Natural killer cell (primary cell): ENCODE results near the gene SGMS2. TPM values are rescaled to one million over a fixed set of nuclear protein-coding genes. Genes with fewer than 3 reads are reported as not detected.

ENCODE experiments used
- ATAC-seq, 3 donors: fragments of 150-1000 bp in 2 of 3; fragments of 200-7000 bp in 1 of 3; cut with Tn5 transposase; 1 replicate in 1 of 3; 2 replicates in 2 of 3; pipeline ENCODE4 v1.10.0; 2021; ENCODE audit warnings: mild to moderate bottlenecking in 2 of 3, moderate library complexity in 2 of 3
- DNase-seq, 2 donors: peaks; one replicate each; pipeline versions ENCODE4 v3.0.0 to v3.0.0-alpha.2; 2013 to 2021; ENCODE audit warnings: mixed read lengths in 1 of 2
- H3K27ac ChIP-seq: one replicate; pipeline ENCODE4 v1.5.1; 2013; ENCODE audit warnings: mild to moderate bottlenecking, low read length
- H3K27me3 ChIP-seq: one replicate; pipeline ENCODE4 v1.6.1; 2013; ENCODE audit warnings: low read length; ENCODE audit not compliant: control insufficient read depth, insufficient read depth
- H3K36me3 ChIP-seq: one replicate; pipeline ENCODE4 v1.6.1; 2013; ENCODE audit warnings: low read length; ENCODE audit not compliant: control insufficient read depth, insufficient read depth
- H3K4me1 ChIP-seq: one replicate; pipeline ENCODE4 v1.6.1; 2013; ENCODE audit warnings: low read length; ENCODE audit not compliant: control insufficient read depth, insufficient read depth
- H3K4me3 ChIP-seq: one replicate; pipeline ENCODE4 v1.5.1; 2013; ENCODE audit warnings: low read length
- H3K9me3 ChIP-seq: one replicate; pipeline ENCODE4 v1.6.1; 2013; ENCODE audit warnings: low read length; ENCODE audit not compliant: control insufficient read depth, insufficient read depth
- H3K27ac Mint-ChIP-seq, 2 donors: one replicate each; pipeline ENCODE4 v1.8.0; 2022; ENCODE audit warnings: mild to moderate bottlenecking in 2 of 2, mixed read lengths in 2 of 2, moderate library complexity in 1 of 2
- H3K27me3 Mint-ChIP-seq, 2 donors: one replicate each; pipeline ENCODE4 v1.8.0; 2022; ENCODE audit warnings: low read depth in 2 of 2, mixed read lengths in 2 of 2
- H3K36me3 Mint-ChIP-seq: one replicate; pipeline ENCODE4 v1.8.0; 2022; ENCODE audit warnings: mixed read lengths
- H3K4me1 Mint-ChIP-seq, 2 donors: one replicate each; pipeline ENCODE4 v1.8.0; 2022; ENCODE audit warnings: mixed read lengths in 2 of 2
- H3K4me3 Mint-ChIP-seq: one replicate; pipeline ENCODE4 v1.8.0; 2022; ENCODE audit warnings: mild to moderate bottlenecking, moderate library complexity, mixed read lengths
- H3K9me3 Mint-ChIP-seq, 2 donors: one replicate each; pipeline ENCODE4 v1.8.0; 2022; ENCODE audit warnings: mixed read lengths in 2 of 2
- WGBS: methylation state at CpG from one replicate; pipeline ENCODE4 v1.1.7; 2013; ENCODE audit warnings: missing lambda C conversion rate; ENCODE audit not compliant: insufficient coverage; 5-methylcytosine and 5-hydroxymethylcytosine counted together
- intact Hi-C: fragments of 100-400 bp; cut with micrococcal nuclease; formaldehyde crosslinking; loops from one replicate; pipeline ENCODE4 v1.14.2; 2022
- total RNA-seq, 4 donors: library from RNA; stranded (reverse); fragments of 120-200 nt in 1 of 4; gene quantifications; one replicate each; pipeline versions ENCODE4 v1.2.3 to v1.2.4, GENCODE V29; 2013 to 2022
- TF ChIP-seq, protein P1 (sequence below): fragments of 200-600 bp; IDR thresholded peaks from one replicate; pipeline ENCODE4 v1.8.0; 2022; ENCODE audit warnings: antibody characterized with exemption

SGMS2 gene
- total RNA-seq, 3 donors from 2014 or later (not counting 1 experiment from before 2014, with no cell fraction given): 0.16 to 0.98 (median 0.54) TPM

DNA sequence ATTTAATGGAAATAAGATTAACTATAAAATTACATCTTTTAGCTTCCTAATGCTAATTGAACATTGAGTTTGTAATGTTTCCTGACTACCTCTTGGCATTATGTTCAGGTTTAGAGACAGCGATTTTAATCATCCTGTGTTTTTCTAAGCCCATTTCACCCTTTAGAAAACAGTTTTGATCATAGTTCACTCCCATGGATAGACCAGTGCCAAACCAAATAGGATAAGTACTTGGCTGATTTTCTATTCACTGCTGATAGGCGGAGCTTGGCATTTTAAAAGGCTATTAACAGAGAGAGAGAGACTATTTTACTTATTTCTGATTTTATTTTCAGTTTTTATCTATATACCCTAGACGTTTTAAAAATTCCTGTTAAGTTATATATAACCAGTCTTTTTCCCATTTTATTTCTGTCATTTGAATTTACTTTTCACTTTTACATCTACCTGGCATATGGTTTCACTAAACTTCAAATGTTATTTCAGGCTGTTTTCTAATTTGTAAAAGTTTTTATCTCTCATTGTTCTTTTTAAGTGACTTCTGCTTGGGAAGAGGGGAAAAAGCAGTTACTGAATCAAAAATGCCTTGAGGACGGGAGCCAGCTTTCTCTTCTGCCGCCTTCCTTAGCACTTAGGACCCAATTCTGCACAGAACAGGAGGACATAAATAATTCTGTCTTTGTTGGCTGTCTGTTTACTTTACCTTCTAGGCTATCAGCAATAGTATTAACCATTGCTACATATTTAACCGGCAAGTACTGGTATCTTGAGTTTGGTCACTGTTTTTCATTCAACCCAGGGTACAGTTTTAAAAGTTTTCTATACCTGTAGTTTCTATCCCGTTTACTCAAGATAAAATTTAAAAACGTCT, 46.4 kb downstream of the SGMS2 start:
- no peak overlapping the region for H3K4me3 ChIP-seq
- DNase-seq: no peak
- TF ChIP-seq, protein P1, sequence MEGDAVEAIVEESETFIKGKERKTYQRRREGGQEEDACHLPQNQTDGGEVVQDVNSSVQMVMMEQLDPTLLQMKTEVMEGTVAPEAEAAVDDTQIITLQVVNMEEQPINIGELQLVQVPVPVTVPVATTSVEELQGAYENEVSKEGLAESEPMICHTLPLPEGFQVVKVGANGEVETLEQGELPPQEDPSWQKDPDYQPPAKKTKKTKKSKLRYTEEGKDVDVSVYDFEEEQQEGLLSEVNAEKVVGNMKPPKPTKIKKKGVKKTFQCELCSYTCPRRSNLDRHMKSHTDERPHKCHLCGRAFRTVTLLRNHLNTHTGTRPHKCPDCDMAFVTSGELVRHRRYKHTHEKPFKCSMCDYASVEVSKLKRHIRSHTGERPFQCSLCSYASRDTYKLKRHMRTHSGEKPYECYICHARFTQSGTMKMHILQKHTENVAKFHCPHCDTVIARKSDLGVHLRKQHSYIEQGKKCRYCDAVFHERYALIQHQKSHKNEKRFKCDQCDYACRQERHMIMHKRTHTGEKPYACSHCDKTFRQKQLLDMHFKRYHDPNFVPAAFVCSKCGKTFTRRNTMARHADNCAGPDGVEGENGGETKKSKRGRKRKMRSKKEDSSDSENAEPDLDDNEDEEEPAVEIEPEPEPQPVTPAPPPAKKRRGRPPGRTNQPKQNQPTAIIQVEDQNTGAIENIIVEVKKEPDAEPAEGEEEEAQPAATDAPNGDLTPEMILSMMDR: no peak
- H3K4me3 Mint-ChIP-seq: no peak overlapping the region
- H3K27me3 Mint-ChIP-seq: no peaks in the 10 kb centered on the region
- H3K36me3 ChIP-seq: no peaks in the 10 kb centered on the region
- 89% methylated on average over 4 of the region's 8 CpGs for WGBS
- H3K27me3 ChIP-seq: no peaks in the 10 kb centered on the region
- no peaks in the 10 kb centered on the region for H3K4me1 ChIP-seq
- no peak overlapping the region for H3K27ac ChIP-seq
- no peaks in the 10 kb centered on the region for H3K4me1 Mint-ChIP-seq
- no peak for ATAC-seq
- no peaks in the 10 kb centered on the region for H3K9me3 Mint-ChIP-seq
- H3K9me3 ChIP-seq: no peaks in the 10 kb centered on the region
- H3K36me3 Mint-ChIP-seq: no peaks in the 10 kb centered on the region
- intact Hi-C loops: no loop called here
- H3K27ac Mint-ChIP-seq: no peak overlapping the region

GRCh38 chr4:107874024-107874423, 49.3 kb downstream of the SGMS2 start:
- Histone ChIP-seq H3K4me3 (no peak overlapping the region), H3K9me3 (no peaks in the 10 kb centered on the region), H3K27me3 (no peaks in the 10 kb centered on the region), H3K27ac (no peak overlapping the region), H3K4me1 (no peaks in the 10 kb centered on the region), H3K36me3 (no peaks in the 10 kb centered on the region)
- H3K9me3 Mint-ChIP-seq: no peaks in the 10 kb centered on the region
- H3K27ac Mint-ChIP-seq: no peak overlapping the region
- no peaks in the 10 kb centered on the region for H3K27me3 Mint-ChIP-seq
- no peak overlapping the region for H3K4me3 Mint-ChIP-seq
- intact Hi-C loops: no loop called here
- WGBS: 85% methylated on average over 2 of the region's 3 CpGs
- ATAC-seq (no peak), DNase-seq (no peak)
- TF ChIP-seq, protein P1: no peak
- H3K36me3 Mint-ChIP-seq: no peaks in the 10 kb centered on the region
- H3K4me1 Mint-ChIP-seq: no peaks in the 10 kb centered on the region

DNA sequence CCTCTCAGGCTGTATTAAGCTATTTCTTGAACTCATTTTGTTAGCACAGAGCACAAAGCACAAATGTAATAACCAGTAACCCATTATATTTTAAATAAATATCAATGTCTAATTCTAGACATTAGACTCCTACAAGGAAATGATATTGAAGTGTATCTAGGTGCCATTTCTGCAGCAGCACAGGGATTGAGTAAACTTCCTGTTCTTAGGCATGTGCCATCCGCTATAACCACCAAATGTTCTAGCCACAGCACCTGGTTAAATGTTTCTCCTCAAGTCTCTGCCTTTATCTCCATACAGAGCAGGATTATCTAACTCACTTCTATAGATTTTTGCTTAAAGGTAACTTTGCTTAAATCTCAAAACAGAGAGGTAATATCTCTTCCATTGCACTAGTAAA, 51.4 kb downstream of the SGMS2 start:
- no peaks in the 10 kb centered on the region for H3K36me3 ChIP-seq
- no peak overlapping the region for H3K4me3 Mint-ChIP-seq
- H3K9me3 Mint-ChIP-seq: no peaks in the 10 kb centered on the region
- ATAC-seq (no peak), DNase-seq (no peak)
- H3K36me3 Mint-ChIP-seq: no peaks in the 10 kb centered on the region
- no peak overlapping the region for H3K4me3 ChIP-seq
- no peaks in the 10 kb centered on the region for H3K4me1 Mint-ChIP-seq
- TF ChIP-seq, protein P1: no peak
- no peaks in the 10 kb centered on the region for H3K4me1 ChIP-seq
- H3K27ac Mint-ChIP-seq: no peak overlapping the region
- no peaks in the 10 kb centered on the region for H3K27me3 Mint-ChIP-seq
- 47% methylated on average over 1 of the region's 1 CpG for WGBS
- intact Hi-C loops: no loop called here
- H3K27ac ChIP-seq: no peak overlapping the region
- no peaks in the 10 kb centered on the region for H3K27me3 ChIP-seq
- no peaks in the 10 kb centered on the region for H3K9me3 ChIP-seq

GRCh38 chr4:107877361-107877760, 52.6 kb downstream of the SGMS2 start:
- H3K9me3 ChIP-seq: no peaks in the 10 kb centered on the region
- no peak for ATAC-seq
- peaks cover 0 to 7% of the 10 kb centered on the region in 2 donors for H3K27me3 Mint-ChIP-seq
- no peak for DNase-seq
- H3K4me3 ChIP-seq: no peak overlapping the region
- no peaks in the 10 kb centered on the region for H3K4me1 ChIP-seq
- H3K36me3 ChIP-seq: no peaks in the 10 kb centered on the region
- H3K27ac ChIP-seq: no peak overlapping the region
- intact Hi-C loops: no loop called here
- WGBS: 89% methylated on average over 1 of the region's 3 CpGs
- no peaks in the 10 kb centered on the region for H3K36me3 Mint-ChIP-seq
- H3K27me3 ChIP-seq: no peaks in the 10 kb centered on the region
- H3K4me1 Mint-ChIP-seq: no peaks in the 10 kb centered on the region
- no peak overlapping the region for H3K27ac Mint-ChIP-seq
- TF ChIP-seq, protein P1: no peak
- H3K9me3 Mint-ChIP-seq: no peaks in the 10 kb centered on the region
- H3K4me3 Mint-ChIP-seq: no peak overlapping the region
